HEK293 (cell line): Measurements from ENCODE around the gene FASLG.

ENCODE experiments used
- HOXA7 ChIP-seq: sonication (generic); formaldehyde crosslinking; IDR thresholded peaks from 2 replicates; pipeline ENCODE4 v1.8.1; 2022; ENCODE audit warnings: missing genetic modification reagents, borderline replicate concordance
- KLF16 ChIP-seq: fragments of 450-650 bp; formaldehyde crosslinking; IDR thresholded peaks from 2 replicates; pipeline ENCODE4 v1.5.1; 2017; ENCODE audit warnings: missing biosample characterization, missing genetic modification characterization
- SALL2 ChIP-seq: fragments of 450-650 bp; formaldehyde crosslinking; IDR thresholded peaks from 2 replicates; pipeline ENCODE4 v1.5.0; 2017; ENCODE audit warnings: missing biosample characterization, mild to moderate bottlenecking, missing genetic modification characterization, borderline replicate concordance
- TCF7L2 ChIP-seq: IDR thresholded peaks from 2 replicates; pipeline ENCODE4 v1.6.1; 2011; ENCODE audit warnings: low read depth, mild to moderate bottlenecking, inconsistent platforms, low read length, moderate library complexity, borderline replicate concordance
- ZBTB8A ChIP-seq: fragments of 450-650 bp; formaldehyde crosslinking; IDR thresholded peaks from 2 replicates; pipeline ENCODE4 v1.5.1; 2016; ENCODE audit warnings: missing biosample characterization, missing genetic modification characterization
- ZNF138 ChIP-seq: fragments of 450-650 bp; formaldehyde crosslinking; IDR thresholded peaks from 2 replicates; pipeline ENCODE4 v1.5.1; 2016; ENCODE audit warnings: missing biosample characterization, missing genetic modification characterization, borderline replicate concordance
- ZNF274 ChIP-seq, 2 experiments: fragments of 200-500 bp in 1 of 2; fragments of 450-650 bp in 1 of 2; sonication (Bioruptor generic) in 1 of 2; formaldehyde crosslinking in 1 of 2; IDR thresholded peaks; 2 replicates each; pipeline versions ENCODE4 v1.5.1 to v1.6.1; 2014 to 2016; ENCODE audit warnings: borderline replicate concordance in 1 of 2, inconsistent platforms in 1 of 2, low read length in 1 of 2, missing biosample characterization in 1 of 2, missing genetic modification characterization in 1 of 2
- ZNF701 ChIP-seq: fragments of 450-650 bp; formaldehyde crosslinking; IDR thresholded peaks from 2 replicates; pipeline ENCODE4 v1.5.1; 2016; ENCODE audit warnings: missing biosample characterization, missing genetic modification characterization
- ZNF768 ChIP-seq: fragments of 450-650 bp; formaldehyde crosslinking; IDR thresholded peaks from 2 replicates; pipeline ENCODE4 v1.5.1; 2018; ENCODE audit warnings: missing biosample characterization, mild to moderate bottlenecking, missing genetic modification characterization
- ZSCAN16 ChIP-seq: fragments of 450-650 bp; formaldehyde crosslinking; IDR thresholded peaks from 2 replicates; pipeline ENCODE4 v1.5.1; 2016; ENCODE audit warnings: missing biosample characterization, missing genetic modification characterization
- TF ChIP-seq, protein P1 (sequence below): fragments of 450-650 bp; formaldehyde crosslinking; IDR thresholded peaks from 2 replicates; pipeline ENCODE4 v1.5.1; 2016; ENCODE audit warnings: missing biosample characterization, missing genetic modification characterization
- TF ChIP-seq, protein P2 (sequence below): fragments of 450-650 bp; formaldehyde crosslinking; IDR thresholded peaks from 2 replicates; pipeline ENCODE4 v1.5.1; 2016; ENCODE audit warnings: missing biosample characterization, missing genetic modification characterization
- TF ChIP-seq, protein P3 (sequence below): fragments of 450-650 bp; formaldehyde crosslinking; IDR thresholded peaks from 2 replicates; pipeline ENCODE4 v1.5.1; 2016; ENCODE audit warnings: missing biosample characterization, missing genetic modification characterization
- TF ChIP-seq, protein P4 (sequence below): fragments of 450-650 bp; formaldehyde crosslinking; IDR thresholded peaks from 2 replicates; pipeline ENCODE4 v1.5.1; 2016; ENCODE audit warnings: missing biosample characterization, missing genetic modification characterization

DNA sequence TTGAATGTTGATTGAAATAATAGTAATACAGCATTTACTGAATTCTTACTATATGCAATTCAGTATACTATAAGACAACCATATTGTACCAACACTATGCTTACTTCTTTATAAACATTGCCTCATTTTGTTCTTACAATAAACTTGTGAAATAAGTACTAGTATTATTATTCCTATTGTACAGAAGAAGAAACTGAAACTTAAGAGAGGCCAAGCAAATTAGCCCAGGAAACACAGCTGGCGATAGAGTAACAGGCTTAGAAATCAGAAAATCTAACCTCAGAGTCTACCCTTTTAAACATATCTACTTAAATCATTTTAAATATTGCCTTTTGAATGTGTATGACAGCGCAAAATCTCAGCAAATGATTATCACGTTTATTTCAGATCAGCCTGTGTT lies 41.7 kb downstream of the FASLG start:
- TF ChIP-seq, protein P1, sequence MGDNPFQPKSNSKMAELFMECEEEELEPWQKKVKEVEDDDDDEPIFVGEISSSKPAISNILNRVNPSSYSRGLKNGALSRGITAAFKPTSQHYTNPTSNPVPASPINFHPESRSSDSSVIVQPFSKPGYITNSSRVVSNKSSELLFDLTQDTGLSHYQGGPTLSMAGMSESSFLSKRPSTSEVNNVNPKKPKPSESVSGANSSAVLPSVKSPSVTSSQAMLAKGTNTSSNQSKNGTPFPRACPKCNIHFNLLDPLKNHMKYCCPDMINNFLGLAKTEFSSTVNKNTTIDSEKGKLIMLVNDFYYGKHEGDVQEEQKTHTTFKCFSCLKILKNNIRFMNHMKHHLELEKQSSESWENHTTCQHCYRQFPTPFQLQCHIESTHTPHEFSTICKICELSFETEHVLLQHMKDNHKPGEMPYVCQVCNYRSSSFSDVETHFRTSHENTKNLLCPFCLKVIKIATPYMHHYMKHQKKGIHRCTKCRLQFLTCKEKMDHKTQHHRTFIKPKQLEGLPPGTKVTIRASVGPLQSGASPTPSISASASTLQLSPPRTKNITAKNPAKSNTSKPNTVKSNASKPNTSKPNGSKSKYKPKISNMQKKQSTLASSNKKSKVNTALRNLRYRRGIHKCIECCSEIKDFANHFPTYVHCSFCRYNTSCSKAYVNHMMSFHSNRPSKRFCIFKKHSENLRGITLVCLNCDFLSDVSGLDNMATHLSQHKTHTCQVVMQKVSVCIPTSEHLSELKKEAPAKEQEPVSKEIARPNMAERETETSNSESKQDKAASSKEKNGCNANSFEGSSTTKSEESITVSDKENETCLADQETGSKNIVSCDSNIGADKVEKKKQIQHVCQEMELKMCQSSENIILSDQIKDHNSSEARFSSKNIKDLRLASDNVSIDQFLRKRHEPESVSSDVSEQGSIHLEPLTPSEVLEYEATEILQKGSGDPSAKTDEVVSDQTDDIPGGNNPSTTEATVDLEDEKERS (tag by site-specific recombination) = no peak
- TF ChIP-seq ZSCAN16 (tag by site-specific recombination) (no peak), ZNF768 (tag by site-specific recombination) (no peak), ZNF274 (IDR thresholded peaks at IDR 0.05; ENCODE audit: low read length) (no peak), ZNF274 (tag by site-specific recombination; IDR thresholded peaks at IDR 0.05; ENCODE audit: borderline replicate concordance) (no peak), HOXA7 (no peak), KLF16 (tag by site-specific recombination) (no peak), ZBTB8A (no peak), TCF7L2 (no peak), SALL2 (tag by site-specific recombination) (no peak), ZNF701 (no peak), ZNF138 (tag by site-specific recombination) (no peak)
- TF ChIP-seq, protein P2, sequence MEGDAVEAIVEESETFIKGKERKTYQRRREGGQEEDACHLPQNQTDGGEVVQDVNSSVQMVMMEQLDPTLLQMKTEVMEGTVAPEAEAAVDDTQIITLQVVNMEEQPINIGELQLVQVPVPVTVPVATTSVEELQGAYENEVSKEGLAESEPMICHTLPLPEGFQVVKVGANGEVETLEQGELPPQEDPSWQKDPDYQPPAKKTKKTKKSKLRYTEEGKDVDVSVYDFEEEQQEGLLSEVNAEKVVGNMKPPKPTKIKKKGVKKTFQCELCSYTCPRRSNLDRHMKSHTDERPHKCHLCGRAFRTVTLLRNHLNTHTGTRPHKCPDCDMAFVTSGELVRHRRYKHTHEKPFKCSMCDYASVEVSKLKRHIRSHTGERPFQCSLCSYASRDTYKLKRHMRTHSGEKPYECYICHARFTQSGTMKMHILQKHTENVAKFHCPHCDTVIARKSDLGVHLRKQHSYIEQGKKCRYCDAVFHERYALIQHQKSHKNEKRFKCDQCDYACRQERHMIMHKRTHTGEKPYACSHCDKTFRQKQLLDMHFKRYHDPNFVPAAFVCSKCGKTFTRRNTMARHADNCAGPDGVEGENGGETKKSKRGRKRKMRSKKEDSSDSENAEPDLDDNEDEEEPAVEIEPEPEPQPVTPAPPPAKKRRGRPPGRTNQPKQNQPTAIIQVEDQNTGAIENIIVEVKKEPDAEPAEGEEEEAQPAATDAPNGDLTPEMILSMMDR (tag by site-specific recombination) = no peak
- TF ChIP-seq, protein P3, sequence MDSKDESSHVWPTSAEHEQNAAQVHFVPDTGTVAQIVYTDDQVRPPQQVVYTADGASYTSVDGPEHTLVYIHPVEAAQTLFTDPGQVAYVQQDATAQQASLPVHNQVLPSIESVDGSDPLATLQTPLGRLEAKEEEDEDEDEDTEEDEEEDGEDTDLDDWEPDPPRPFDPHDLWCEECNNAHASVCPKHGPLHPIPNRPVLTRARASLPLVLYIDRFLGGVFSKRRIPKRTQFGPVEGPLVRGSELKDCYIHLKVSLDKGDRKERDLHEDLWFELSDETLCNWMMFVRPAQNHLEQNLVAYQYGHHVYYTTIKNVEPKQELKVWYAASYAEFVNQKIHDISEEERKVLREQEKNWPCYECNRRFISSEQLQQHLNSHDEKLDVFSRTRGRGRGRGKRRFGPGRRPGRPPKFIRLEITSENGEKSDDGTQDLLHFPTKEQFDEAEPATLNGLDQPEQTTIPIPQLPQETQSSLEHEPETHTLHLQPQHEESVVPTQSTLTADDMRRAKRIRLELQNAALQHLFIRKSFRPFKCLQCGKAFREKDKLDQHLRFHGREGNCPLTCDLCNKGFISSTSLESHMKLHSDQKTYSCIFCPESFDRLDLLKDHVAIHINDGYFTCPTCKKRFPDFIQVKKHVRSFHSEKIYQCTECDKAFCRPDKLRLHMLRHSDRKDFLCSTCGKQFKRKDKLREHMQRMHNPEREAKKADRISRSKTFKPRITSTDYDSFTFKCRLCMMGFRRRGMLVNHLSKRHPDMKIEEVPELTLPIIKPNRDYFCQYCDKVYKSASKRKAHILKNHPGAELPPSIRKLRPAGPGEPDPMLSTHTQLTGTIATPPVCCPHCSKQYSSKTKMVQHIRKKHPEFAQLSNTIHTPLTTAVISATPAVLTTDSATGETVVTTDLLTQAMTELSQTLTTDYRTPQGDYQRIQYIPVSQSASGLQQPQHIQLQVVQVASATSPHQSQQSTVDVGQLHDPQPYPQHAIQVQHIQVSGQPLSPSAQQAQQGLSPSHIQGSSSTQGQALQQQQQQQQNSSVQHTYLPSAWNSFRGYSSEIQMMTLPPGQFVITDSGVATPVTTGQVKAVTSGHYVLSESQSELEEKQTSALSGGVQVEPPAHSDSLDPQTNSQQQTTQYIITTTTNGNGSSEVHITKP (tag by site-specific recombination) = no peak
- TF ChIP-seq, protein P4, sequence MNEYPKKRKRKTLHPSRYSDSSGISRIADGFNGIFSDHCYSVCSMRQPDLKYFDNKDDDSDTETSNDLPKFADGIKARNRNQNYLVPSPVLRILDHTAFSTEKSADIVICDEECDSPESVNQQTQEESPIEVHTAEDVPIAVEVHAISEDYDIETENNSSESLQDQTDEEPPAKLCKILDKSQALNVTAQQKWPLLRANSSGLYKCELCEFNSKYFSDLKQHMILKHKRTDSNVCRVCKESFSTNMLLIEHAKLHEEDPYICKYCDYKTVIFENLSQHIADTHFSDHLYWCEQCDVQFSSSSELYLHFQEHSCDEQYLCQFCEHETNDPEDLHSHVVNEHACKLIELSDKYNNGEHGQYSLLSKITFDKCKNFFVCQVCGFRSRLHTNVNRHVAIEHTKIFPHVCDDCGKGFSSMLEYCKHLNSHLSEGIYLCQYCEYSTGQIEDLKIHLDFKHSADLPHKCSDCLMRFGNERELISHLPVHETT (tag by site-specific recombination) = no peak
